Embryonic facial prominence (tissue), 1 donor: ENCODE measurements around the gene SDCBP2.
"Not testable (repeated sequence)": the region's sequence is repeated elsewhere in the genome, so short reads cannot be mapped to it uniquely, and the experiment has no call there.

Source experiments
- DNase-seq: peaks from one replicate; pipeline ENCODE4 v3.0.0-alpha.2; 2016; ENCODE audit errors: extremely low spot score

Gene SDCBP2

GRCh38 chr20:1360094-1360846 lies 31.3 kb upstream of the SDCBP2 start:
- no peak for DNase-seq

- no peak for DNase-seq
These were observed 29.2 kb upstream of the SDCBP2 start for GRCh38 chr20:1357921-1358671.

GRCh38 chr20:1353956-1354355 lies 25.0 kb upstream of the SDCBP2 start:
- DNase-seq = no peak

- no peak for DNase-seq
These were observed 17.5 kb upstream of the SDCBP2 start for GRCh38 chr20:1346315-1346969.

- no peak for DNase-seq
These were observed 16.8 kb upstream of the SDCBP2 start for GRCh38 chr20:1345756-1346093.

- DNase-seq = no peak
These were observed 16.3 kb upstream of the SDCBP2 start for GRCh38 chr20:1345030-1345755.

GRCh38 chr20:1343446-1344124 lies 14.6 kb upstream of the SDCBP2 start:
- not testable (repeated sequence) for DNase-seq

- DNase-seq = no peak
These were observed 12.8 kb upstream of the SDCBP2 start for GRCh38 chr20:1341561-1342265.

- DNase-seq = no peak
These were observed 9.9 kb upstream of the SDCBP2 start for GRCh38 chr20:1338801-1339200.

- DNase-seq = no peak
These were observed 9.2 kb upstream of the SDCBP2 start for GRCh38 chr20:1338096-1338495.

GRCh38 chr20:1337441-1337840 lies 8.5 kb upstream of the SDCBP2 start:
- no peak for DNase-seq

GRCh38 chr20:1336699-1337367 lies 7.9 kb upstream of the SDCBP2 start:
- DNase-seq = no peak

GRCh38 chr20:1335961-1336698 lies 7.2 kb upstream of the SDCBP2 start:
- DNase-seq = no peak

- no peak for DNase-seq
These were observed 5.8 kb upstream of the SDCBP2 start for GRCh38 chr20:1334761-1335160.

GRCh38 chr20:1334370-1334731 lies 5.4 kb upstream of the SDCBP2 start:
- no peak for DNase-seq

- DNase-seq = no peak
These were observed 4.8 kb upstream of the SDCBP2 start for GRCh38 chr20:1333462-1334369.

- no peak for DNase-seq
These were observed 3.9 kb upstream of the SDCBP2 start for GRCh38 chr20:1332749-1333300.

GRCh38 chr20:1331801-1332453 lies 3.0 kb upstream of the SDCBP2 start:
- DNase-seq = no peak
